Measurements from ENCODE around the gene ZDHHC14.
"Not testable (repeated sequence)": the region's sequence is repeated elsewhere in the genome, so short reads cannot be mapped to it uniquely, and the experiment has no call there.

The ZDHHC14 gene

DNA sequence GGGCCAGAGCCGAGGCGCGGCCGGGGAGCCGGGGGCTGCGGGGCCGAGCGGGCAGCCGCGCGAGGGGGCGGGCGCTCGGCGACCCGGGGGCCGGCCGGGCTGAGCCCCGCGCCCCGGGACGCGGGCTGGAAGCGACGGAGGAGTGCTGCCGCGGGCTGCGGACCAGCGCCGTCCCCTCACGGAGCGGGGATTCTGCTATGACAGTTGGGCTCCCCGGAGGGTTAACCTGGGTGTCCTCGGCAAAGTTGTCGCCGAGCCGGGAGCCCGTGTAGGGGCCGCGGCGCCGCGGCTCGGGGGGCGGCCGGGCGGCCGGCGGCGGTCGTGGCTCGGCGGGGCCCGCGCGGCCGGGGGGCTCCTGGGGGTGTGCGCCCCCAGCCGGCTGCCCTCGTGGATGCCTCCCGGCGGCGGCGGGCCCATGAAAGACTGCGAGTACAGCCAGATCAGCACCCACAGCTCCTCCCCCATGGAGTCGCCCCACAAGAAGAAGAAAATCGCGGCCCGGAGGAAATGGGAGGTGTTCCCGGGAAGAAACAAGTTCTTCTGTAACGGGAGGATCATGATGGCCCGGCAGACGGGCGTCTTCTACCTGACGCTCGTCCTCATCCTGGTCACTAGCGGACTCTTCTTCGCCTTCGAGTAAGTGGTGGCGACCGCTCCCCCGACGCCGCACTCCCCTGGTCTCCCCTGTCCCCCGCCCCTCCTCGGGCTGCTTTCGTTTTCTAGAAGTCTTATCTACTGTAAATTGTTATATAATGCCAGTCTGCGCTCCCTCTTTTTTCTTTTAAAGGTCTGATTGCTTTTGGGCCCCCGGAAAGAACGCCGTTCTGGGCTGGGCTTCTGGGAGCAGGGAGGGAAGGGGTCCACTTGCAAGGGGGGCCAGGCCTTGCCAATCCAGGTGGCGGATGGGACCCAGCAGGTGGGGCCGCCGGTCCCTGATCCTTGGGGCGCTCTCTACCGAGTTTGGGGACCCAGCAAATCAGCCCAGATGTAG is 936 bp downstream of the ZDHHC14 start:
- DNase-seq (ENCODE audit: low read depth) = peak; percentile 26

DNA sequence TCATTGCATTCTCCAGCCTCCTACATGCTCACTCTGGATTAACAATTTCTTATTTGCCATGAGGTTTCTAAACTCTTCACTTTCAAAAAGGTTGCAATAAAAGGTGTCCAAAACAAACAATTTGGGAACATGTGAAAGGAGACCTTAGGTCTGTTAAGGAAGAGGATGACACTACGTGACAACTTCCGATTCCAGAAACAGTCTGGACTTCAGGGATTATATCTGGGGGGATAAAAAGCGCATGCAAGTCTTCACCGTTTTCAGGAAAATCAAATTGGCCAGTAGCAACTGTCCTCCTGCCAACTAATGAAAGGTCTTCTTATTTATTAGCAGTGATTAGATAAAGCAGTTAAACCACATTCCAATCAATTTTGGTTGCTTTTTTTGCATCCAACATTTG is 1.8 kb downstream of the ZDHHC14 start:
- DNase-seq (ENCODE audit: low read depth) = no peak

DNA sequence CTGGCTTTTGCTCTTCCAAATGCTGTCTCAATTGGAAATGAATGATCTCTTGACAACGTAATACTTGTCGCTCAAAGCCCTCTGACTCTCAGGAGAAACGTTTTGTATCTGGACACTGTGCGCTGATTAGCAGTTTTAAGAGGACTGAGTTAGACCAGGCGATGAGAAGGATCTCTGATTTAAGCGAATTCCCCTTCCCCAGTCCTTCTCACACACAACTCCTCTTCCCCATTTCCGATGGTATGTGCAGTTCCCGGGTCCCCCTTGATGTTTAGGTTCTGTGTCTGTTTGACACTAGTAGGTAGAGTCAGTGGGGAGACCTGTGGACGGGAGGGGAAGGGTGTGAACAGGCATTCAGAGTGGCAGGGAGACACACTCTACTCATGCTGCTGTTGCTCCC is 2.5 kb downstream of the ZDHHC14 start:
- no peak for DNase-seq (ENCODE audit: low read depth)

DNA sequence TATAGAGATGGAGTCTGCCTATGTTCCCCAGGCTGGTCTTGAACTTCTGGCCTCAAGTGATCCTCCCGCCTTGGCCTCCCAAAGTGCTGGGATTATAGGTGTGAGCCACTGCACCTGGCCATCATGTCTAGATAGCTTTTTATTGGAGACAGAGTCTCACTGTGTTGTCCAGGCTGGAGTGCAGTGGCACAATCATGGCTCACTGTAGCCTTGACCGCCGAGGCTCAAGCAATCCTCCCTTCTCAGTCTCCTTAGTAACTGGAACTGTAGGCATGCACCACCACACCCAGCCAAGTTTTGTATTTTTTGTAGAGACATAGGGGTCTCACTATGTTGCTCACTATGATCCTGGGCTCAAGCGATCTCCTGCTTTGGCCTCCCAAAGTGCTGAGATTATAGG is 4.0 kb downstream of the ZDHHC14 start:
- not testable (repeated sequence) for DNase-seq (ENCODE audit: low read depth)

DNA sequence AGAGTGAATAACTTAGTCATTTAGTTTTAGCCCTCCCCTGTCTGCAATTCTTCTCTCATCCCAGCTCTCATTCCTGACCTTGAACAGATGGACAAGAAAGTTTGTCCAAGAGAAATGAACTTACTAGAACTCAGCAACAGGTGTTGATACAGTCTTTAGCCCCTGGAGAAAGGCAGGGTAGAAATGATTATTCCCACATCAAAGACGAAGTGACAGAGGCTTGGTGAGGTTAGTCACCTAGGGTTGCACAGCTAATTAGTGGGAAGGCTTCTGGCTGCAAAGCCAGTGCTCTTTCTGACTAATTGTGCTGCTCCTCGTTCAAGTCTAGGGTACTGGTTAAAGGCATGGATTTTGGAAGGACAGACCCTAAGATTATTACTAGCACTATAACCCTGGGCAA is 4.5 kb downstream of the ZDHHC14 start:
- no peak for DNase-seq (ENCODE audit: low read depth)

DNA sequence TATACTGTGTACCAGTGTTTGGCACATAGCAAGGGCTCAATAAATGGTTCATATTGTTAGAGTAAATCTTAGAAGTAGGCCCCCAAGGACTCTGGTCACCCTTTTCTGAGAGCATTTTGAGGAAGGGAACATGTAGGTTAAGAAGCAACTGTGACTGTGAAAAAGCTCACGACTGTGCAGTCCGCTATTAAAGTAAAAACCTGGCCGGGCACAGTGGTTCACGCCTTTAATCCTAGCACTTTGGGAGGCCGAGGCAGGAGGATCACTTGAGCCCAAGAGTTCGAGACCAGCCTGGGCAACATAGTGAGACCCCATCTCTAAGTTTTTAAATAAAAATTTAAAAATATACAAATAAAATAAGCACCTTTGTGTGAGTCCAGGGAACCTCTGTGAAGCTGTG is 5.0 kb downstream of the ZDHHC14 start:
- DNase-seq (ENCODE audit: low read depth) = no peak

DNA sequence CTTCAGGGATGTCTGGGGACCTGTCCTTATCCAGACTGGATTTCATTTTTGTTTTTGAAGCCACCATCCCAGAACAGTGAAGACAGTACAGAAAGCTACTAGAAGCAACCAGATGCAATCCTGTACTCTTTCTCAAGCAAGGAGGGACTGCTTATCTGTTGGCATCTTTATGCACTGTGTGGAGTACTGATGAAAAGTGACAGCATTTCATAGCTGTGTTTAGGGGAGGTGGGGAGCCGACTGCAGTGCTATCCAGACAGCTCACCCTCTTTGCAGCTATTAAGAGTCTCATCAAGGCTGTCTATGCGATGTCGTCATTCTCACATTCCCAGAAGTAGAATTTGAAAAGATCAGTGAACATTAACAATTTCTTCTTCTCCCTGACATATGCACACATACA is 5.5 kb downstream of the ZDHHC14 start:
- DNase-seq (ENCODE audit: low read depth) = no peak

DNA sequence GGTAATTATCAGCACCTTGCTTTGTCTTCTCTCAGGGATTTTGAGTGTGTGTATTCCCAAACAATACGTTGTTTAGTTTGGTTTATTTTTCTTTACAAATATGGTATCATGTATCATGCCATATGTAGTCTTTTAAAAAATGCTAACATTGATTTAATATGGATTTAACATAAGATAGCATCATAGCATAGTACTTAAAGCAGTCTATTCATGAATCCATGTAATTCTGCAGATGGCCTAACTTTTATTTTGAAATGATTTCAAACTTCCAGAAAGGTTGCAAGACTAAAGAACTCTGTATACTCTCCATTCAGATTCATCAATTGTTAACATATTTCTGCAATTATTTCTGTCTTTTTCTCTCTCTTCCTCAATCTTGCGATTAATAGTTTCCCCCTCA is 7.9 kb downstream of the ZDHHC14 start:
- DNase-seq (ENCODE audit: low read depth) = no peak

DNA sequence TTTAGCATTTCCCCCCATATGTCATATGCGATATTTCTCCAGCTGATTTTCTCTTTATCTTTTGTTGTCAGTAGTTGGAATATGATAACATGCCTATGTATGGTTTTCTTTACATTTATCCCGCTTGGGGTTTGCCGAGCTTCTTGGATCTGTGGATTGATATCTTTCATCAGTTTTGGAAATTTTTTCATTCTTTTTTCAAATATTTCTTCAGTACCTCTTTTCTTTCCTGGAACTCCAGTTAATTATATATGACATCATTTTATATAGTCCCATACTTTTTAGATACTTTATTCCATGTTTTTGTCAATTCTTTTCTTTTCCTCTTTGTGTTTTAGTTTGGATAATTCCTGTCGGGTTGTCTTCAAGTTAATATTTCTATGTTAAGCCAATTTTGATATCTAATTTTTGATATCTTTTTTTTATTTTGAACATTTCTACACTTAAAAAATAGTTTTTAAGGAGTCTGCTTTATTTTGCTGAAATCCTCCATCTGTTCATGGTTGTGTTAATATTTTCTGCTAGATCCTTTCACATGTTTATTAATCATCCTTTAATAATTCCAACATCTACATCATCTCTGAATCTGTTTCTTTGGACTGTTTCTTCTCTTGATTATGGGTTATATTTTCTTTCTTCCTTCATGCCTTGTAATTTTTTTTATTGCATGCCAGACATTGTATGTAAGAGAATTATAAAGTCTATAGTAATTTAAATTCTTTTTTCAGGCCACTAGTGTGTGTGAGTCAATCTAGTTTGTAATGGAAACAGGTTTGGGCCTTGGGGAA is 9.5 kb downstream of the ZDHHC14 start:
- DNase-seq (ENCODE audit: low read depth) = no peak

DNA sequence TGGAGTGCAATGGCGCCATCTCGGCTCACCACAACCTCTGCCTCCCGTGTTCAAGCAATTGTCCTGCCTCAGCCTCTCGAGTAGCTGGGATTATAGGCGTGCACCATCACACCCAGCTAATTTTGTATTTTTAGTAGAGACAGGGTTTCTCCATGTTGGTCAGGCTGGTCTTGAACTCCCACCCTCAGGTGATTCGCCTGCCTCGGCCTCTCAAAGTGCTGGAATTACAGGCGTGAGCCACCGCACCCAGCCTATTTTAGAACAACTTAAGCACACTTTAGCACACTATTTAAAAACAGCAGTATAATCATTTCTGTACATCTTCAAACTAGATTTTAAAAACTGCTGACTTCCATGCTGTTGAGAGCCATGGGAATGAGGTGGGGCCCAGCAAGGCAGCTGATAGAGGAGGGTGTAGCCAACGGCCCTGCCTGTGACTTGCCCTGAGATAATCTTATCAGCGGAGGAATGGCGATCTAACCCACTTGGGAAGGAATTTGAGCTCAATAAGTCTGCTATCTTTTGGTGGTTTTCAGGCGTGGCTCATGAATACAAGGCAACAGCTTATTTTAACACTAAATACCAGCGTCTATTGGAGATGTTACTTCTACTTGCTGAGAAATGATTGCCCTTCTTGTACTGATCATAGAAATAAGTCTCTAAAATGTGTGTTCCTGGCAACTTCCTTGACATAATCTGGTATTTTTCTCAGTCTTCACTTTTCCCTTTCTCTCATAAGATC is 12.1 kb downstream of the ZDHHC14 start:
- DNase-seq (ENCODE audit: low read depth) = no peak

DNA sequence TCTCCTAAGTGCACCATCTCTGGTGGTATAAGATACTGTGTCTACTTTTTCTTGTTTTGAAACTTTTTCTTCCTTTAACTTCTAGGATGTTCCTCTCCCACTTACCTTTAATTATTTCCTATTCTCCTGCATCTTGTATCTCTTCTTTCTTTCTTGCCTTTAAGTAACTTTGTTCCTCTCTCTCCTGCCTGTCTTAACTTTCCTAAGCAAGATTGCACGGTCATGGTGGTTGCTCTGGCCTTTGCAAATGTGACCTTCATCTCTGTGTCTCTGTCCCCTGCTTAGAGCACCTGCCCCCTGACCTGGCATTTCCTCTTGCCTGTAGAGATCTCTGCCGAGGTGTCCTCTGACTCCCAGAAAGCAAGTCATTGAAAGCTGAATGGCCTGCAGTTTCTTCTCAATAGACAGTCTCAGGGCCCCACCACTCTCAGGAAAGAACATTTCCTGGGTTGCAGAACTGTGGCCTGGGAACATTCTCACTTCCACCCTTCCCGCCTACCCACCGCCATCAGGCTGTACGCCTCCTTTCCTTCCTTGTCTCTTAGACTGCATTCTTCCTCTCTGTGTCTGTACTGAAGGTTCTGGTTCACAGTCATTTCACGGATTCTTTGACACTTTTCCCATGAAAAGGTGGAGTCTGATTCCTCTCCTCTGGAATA is 12.8 kb downstream of the ZDHHC14 start:
- no peak for DNase-seq (ENCODE audit: low read depth)

DNA sequence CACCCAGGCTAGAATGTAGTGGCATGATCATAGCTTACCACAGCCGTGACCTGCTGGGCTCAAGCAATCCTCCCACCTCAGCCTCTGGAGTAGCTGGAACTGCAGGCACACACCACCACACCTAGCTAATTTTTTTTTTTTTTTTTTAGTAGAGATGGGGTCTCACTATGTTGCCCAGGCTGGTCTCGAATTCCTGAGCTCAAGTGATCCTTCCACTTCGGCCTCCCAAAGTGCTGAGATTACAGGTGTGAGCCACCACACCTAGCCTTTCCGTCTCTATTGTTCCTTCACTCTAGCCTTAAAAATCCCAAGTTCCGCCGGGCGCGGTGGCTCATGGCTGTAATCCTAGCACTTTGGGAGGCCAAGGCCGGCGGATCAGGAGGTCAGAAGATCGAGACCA is 14.2 kb downstream of the ZDHHC14 start:
- not testable (repeated sequence) for DNase-seq (ENCODE audit: low read depth)

DNA sequence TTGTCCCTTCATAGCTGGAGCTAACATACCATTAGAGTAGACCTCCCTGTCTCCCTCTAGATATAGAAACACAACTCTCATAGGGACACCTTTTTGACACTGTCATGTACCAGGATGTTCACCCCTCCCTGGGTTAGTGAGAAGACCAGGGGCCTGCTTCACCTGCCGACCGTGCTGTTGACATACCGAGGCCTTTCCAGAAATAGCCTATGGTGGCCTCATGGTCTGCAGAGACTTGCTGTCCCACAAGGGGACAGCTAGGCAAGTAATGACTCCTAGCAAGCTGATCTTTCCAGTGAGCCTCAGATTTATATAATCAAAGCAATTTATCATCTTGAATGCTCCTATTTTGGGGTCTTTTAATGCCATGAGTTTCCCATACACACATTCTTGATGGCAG is 15.0 kb downstream of the ZDHHC14 start:
- no peak for DNase-seq (ENCODE audit: low read depth)

DNA sequence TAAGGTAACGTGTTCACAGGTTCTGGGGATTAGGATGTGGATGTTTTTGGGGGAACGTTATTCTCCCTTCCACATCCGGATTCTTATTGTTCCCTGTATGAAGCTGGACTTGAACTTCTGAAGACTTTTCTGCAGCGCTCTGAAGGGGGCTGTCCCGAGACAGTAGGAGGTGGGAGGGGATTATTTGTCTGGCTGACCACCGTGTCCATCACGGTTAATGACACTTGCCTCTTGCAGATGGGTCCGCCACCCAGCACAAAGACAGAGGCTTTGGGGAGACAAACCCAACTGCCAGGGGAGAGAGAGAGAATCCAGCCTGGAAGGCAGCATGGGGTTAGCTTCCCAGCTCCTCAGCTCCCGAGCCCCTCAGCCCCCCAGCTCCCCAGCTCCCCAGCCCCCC is 16.7 kb downstream of the ZDHHC14 start:
- DNase-seq (ENCODE audit: low read depth) = no peak

DNA sequence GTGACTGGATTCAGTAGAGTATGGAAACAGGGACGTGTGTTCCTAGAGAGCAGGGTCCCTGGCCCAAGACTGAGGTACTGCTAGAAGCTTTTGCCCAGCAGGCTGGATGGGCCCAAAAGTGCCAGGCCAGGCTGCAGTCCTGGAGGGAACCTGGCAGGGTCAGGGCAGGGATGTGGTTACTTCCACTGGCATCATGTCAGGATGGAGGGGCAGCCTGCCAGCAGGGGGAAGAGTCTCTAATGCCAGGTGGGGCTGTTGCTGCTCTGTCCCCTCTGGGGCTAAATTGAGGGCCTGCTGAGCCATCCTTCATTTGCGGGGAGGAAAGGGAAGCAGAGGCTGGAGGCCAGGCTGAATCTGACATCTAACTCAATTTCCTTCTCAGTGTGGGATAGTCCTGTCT is 17.2 kb downstream of the ZDHHC14 start:
- no peak for DNase-seq (ENCODE audit: low read depth)

DNA sequence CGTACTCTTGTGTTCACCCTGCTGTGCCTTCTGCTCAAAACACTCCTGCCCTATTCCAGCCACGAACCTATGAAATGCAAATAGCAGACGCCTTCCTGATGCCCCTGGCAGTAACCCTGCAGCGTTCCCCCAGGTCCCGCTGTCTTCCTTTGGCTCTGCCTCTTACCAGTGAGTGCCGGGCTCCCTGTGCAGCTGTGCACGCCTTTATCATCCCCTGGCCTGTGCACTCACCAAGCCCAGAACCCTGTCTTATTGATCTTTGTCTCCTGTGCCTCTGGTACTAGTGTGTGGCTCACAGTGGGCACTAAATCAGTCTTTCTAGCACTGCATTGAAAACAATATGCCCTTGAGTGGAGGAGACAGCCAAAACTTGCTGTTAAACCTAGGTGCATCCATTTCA is 19.7 kb downstream of the ZDHHC14 start:
- no peak for DNase-seq (ENCODE audit: low read depth)

DNA sequence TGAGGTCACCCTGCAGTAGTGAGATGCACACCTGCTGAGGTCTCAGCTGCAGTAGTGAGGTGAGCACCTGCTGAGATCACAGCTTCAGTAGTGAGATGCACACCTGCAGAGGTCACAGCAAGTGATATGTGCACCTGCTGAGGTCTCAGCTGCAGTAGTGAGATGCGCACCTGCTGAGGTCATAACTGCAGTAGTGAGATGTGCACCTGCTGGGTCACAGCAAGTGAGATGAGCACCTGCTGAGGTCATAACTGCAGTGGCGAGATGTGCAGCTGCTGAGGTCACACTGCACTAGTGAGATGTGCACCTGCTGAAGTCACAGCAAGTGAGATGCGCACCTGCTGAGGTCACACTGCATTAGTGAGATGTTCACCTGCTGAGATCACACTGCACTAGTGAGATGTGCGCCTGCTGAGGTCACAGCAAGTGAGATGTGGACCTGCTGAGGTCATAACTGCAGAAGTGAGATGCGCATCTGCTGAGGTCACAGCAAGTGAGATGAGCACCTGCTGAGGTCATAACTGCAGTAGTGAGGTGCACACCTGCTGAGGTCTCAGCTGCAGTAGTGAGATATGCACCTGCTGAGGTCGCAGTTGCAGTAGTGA is 20.8 kb downstream of the ZDHHC14 start:
- no peak for DNase-seq (ENCODE audit: low read depth)

DNA sequence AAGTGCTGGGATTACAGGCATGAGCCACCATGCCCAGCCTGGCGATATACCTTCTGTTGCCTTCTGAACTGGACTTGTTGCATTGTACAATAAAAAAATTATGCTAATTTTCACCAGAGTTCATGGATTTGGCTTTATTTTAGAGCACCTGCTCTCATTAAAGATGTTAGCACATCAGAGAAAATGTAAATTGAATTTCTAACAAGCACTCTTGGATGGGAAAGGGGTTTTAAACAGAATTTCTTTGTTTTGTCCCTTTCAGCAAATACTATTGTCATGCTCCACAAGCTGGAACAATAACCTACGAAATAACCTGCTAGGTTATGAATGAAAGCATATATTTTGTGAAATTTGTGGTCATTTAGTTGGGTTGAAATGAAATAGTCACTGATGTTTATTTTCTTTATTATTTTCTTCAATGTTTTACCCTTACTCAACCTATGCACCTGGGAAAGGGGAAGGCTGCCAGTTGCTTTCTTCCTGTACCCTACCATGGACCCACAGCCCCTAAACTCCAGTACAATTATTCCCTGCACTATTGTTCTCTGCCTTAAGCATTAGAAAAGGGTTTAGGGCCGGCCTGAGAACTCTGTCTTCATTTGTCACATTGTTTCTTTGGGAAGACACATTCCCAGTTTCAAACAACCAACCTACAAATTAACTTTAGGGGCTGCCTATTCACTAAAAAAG is 22.2 kb downstream of the ZDHHC14 start:
- DNase-seq (ENCODE audit: low read depth) = no peak

DNA sequence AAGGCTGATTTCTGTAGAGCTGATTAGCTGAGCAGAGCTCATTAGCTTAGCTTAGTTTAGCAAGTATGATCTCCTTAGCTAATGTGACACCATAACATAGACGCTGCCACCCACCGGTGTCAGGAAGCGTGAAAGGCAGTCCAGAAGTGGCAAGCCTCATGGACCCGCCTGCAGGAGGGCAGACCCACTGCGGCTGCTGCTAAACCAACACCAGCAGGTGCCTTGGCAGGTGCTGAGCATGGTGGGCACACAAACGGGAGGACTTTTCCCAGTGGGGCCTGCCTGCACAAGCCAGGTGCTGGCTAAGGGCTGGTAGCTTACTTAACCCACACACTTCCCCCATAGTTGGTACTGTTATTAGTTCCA is 22.7 kb downstream of the ZDHHC14 start:
- DNase-seq (ENCODE audit: low read depth) = no peak

DNA sequence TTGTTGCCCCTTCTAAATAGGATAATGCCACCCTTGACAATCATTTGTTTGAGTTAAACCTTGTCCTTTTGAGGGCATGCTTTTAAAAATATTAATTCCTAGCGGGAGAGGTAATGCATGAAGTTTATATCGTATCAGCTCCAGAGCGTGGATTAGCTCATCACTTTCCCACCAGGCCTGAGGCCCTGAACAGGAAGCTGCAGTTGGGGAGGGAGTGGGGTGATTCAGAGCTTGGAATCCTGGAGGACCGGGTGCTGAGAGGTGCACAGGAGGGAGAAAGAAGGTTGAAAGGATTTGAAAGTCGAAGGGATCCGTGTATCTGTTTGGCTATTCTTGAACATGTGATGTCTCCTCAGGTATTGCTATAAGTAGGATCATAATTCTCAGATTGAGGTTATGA is 25.0 kb downstream of the ZDHHC14 start:
- no peak for DNase-seq (ENCODE audit: low read depth)

DNA sequence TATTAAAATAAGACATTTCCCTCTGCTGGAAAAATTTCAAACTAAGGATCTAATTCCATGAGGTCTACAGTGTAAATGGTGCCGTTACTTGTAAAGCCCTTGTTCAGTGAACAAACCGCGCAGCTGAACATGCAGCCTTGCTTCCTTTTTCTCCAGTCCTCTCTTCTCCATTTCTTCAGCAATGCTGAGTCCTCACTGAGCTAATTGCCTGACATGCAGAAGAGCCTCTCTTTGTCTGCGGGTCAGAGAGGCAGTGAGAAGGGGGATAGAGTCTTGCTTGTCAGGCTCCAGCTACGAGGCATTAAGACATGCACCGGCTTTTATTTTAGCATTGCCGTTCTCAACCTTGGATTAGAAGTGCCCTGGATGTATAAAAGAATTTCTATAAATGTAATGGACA is 25.7 kb downstream of the ZDHHC14 start:
- DNase-seq (ENCODE audit: low read depth) = no peak

Measured in stimulated activated CD8-positive, alpha-beta memory T cell treated with anti-CD3 and anti-CD28 coated beads, Interleukin-15, amount 100 ng/mL, for 24 hours (primary cell).